Cerebellar nuclear complex (tissue), 1 donor: ENCODE data around the gene PHAF1.

ENCODE experiments used
- DNase-seq, 2 experiments: peaks; one replicate each; lab custom pipeline; 2025; lab: John Stamatoyannopoulos, UW

PHAF1 gene

DNA sequence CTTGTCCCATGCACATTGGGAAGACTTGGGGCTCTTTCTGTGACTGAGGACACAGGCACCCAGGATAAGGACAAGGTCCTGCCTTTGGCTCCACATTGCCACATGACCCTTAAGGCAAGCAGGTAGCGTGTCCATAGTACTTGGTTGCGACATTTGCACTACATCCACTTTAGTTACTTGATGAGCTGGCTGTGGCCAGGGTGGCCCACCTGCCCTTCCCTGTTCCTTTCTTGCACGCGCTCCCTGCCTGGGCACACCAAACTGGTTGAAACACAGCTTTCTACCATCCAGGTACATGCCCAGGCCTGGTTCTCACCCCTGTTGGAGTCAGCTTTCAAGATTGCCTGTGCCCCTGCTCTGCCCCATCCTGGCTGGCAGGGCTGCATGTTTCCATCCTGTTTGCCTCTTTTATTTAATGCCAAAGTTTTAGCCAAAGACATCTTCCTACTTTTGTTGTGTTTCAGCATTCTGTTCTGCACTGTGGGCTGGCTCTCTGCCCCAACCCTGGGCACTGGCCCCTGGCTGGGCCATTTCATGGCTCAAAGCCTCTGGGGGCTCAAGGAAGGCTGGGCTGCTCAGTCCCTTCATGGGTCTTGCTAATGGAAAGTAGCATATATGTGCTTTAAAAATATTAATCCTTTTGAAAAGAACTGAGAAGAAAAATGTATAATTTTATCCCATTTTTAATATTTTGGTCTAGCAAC, 37.8 kb downstream of the PHAF1 start:
- DNase-seq: no peak

DNA sequence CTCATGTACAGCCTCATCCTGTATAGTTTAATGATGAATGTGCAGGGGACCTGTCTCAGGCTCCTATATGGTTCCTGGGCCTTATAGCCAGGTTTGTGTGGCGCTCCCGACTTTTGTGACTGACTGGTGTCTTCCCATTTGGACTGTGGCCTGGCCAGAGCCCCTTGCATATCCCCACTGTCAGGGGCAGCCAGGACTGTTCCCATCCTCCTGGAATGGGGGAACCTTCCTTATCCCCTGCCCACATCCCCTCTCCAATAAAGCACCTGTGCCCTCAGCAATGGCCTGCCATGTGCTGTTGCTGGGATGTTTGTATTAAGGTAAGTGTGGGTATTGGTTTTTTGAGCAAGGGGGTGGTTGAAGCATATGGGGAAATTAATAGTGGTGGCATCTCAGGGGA, 38.5 kb downstream of the PHAF1 start:
- DNase-seq: no peak

DNA sequence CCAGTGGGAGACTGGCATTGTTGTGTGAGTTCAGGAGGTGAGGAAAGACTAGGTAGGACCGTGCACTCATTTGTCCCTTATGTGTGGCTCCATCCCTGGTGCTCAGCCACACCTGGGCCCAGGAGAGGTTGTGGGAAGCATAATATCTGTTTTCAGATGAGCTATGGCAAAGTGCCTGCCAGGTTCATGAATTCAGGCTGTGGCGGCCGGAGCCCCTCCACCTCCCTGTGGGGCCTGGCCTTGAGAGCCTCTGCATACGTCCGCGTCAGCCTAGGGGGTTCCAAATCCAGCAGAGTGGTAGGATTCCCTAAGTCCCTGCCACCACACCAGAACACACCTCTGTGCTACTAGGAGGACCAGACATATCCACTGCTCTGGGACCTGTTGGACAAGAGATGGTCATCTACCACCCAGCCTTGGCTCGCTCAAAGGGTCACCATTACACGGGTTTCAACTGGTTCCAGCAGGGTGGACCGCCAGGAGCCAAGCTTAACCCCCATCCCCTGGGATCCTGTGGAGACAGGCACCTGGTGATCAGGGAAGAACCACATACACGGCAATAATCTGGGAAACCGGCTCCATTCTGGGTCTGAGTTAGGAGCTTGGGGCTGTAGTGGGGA, 39.0 kb downstream of the PHAF1 start:
- DNase-seq: no peak

- DNase-seq: no peak
Observed at GRCh38 chr16:67149276-67150046, 39.7 kb downstream of the PHAF1 start.

DNA sequence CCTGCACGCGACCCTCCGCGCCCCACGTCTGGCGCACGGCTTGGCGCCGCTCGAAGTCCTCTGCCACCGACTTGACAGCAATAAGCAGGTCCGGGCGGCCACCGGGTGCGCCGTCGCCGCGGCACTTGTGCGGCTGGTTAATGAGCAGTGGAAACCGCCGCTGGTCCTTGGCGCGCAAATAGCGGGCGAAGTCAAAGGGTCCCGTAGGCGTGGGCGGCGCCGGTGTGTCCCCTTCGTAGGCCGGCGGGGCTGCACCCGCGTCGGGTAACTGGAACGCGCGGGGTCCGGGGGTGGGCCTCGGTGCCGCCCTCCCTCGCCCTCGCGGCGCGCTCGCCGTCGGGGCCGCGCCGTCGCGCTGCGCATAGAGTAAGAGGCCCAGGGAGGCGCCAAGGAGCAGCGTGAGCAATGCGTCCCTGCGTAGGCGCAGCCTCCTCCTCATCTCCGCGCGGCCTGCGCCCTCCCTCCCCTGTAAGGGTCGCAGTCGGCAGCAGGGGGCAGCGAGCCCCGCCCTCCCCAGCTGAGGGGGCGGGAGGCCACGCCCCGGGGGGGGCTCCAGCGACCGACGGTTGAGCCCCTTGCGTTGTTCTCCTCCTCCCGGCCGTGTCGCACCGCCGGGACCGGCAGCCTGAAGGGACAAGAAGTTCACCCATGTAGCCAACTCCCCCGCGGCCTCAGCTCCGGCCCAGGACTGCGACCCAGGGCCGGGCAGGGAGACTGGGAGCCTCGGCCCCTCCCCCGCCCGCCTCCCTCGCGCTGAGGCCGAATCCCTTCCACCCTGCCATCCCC, 40.5 kb downstream of the PHAF1 start:
- DNase-seq: no peak

DNA sequence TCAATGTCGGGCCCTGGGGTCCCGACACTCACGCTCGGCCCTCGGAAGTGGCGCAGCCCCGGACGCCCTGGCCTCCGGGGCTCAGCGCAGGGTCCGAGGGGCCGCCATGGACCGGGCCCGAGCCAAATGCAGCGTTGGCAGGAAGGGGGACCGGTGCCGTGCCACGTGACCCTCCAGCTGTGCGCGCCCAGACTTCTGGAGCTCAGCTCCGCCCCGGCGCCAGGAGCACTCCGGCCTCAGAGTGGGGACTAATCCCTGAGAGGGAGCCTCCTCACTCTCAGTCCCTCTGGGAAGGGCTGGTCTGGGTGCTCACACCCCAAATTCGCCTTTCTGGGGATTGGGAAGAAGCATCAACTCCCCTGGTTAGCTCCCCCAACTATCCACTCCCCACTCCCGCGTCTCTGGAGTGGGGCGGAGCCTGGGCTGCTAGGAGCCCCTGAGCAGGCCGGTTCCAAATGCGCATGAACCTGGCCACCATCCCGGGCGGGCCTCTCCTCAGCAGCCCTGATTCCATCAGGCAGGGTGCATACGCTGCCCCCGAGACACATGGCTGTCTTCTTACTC, 41.2 kb downstream of the PHAF1 start, which contains the start of gene B3GNT9:
Gene B3GNT9 (minus strand): TSS at position 166 of the 564 bp plus-strand sequence. CDS start 513 bp downstream, outside the sequence.
- no peak for DNase-seq

- DNase-seq: no peak
Observed at GRCh38 chr16:67151431-67152097, 41.8 kb downstream of the PHAF1 start.

- no peak for DNase-seq
Observed at GRCh38 chr16:67154578-67155294, 45.0 kb downstream of the PHAF1 start.

DNA sequence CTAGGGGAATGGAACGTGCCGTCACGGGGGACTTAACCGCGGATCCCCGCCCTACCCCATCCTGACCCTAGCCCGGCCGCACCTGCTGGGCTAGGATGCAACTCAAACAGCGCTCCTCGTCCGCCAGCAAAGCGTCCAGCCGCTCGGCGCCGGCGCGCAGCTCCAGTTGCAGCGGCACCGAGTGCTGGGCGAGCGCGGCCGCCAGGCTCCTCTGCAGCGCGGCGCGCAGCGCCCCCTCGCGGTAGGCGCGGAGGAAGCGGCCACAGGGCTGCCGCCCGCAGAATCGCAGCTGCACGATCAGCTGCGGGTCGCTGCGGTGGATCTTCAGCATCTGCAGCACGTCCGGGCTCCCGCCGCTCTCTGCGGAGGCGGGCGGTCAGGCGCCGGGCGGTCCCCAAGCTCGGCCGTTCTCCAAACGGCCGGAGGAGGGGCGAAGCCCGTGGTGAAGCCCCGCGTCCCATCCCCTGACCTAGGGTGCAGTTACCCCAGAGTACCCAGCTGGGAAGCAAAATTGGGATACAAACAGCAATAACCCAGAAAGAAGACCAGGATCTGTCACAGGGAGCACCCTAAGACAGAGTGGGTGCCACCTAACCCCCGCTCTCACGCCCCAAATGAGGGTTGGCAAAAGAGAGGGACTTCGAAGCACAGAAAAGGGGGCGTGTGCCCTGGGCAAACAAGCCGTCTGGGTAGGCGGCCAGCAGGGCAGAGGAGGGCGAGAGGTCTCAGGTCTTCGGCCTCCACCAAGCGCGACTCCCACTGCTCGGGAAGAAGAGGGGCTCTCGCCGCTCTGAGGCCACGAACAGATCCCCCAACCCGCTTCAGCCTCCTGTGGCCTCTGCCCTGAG, 45.8 kb downstream of the PHAF1 start:
- DNase-seq: no peak

DNA sequence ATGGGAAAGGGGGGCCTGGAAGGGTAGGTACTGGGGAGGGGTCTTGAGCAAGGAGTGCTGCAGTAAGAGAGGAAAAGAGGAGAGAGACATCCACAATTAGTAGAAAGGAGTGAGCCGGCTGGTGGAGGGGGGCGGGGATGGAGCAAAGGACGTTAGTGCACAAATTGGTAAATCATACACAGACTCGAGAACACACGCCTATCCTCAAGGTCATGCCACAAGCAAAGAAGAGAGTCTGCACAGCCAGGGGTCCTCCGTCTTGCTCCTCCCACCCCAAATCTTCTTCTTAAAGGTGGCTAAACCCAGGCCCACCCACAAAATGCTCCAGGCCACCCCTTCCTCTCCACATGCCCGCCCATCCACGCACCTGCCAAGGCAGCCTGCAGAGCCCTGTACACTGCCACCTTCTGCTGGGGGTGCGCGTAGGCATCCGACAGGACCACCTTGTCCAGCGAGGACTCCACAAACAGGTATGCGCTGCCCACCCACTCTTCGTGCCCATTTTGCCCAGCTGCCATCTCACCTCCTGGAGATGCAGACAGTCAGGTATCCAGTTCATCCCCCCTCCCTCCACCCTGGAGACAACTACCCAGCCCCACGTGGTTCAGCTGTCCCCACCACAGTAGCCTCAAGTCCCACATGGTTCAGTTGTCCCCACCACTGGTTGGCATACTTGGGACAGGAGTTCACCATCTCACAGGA, 46.6 kb downstream of the PHAF1 start:
- no peak for DNase-seq

- DNase-seq: no peak
Observed at GRCh38 chr16:67157106-67157748, 47.5 kb downstream of the PHAF1 start.

GRCh38 chr16:67157892-67158635, 48.3 kb downstream of the PHAF1 start:
- no peak for DNase-seq

DNA sequence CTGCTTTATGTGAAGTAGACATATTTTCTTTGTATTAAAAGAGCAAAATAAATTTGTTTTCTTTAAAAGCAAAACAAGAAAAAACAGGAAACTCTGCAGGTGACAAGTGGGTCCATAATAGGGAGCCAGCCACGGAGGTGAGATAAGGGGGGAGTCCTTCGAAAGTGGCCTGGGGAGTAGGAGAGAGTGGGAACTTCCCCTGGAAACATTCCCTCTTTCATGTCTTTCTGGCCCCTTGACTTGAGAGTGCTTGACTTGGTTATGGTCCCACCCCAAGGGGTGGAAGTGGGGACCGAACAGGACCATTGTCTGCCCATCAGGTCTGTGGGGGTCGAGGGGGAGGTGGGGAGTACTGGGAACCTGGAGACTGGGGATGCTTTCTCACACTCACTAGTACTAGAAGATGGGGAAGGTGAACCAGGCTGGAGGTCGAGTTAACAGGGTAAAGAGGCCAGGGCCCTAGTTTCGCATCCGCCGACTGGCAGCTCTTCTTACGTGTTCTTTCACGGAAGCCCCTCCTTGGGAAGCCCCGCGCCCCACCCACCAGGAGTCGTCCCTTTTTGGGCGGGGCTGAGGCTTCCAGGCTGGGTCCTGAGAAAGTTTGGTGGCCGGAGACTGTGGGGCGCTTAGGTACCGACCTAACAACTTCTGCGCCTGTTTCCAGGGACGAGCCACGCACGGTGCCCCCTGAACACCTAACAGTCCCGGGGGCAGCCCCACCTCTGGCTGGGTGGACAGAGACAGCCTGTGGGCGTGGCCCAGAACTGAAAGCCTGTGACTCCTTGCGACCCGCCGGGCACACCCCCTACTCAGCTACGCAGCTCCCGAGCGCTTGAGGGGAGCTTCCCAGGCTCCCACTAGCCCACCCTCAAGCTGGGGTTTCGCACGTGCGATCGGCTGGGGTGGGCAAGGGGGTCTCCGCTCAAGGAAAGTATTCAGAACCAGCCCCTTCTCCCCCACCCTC, 49.2 kb downstream of the PHAF1 start:
- no peak for DNase-seq

DNA sequence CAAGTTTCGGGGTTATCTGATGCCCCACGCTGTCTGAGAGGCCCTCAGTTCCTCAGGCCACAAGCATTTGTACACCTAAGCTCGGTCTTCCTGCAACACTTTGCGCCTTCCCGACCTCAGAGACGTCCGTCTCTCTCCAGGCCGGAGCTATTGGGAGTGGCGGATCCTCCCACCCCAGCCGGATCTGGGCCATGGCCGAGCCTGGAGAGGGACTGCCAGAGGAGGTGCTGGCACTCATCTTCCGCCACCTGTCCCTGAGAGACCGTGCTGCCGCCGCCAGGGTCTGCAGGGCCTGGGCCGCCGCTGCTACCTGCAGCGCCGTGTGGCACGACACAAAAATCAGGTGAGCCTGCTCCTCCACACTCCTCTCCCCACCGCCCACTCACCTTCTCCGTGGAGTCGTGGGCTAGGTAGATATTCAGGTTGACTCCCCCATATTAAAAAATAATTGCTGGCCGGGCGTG, 51.9 kb downstream of the PHAF1 start:
- DNase-seq: peak in 1 of 2 experiments; percentile 27

GRCh38 chr16:67162506-67163163, 52.9 kb downstream of the PHAF1 start:
- no peak for DNase-seq
